NCI-H2196 (cell line): Measurements from ENCODE around the gene ACYP2.

Source experiments
- DNase-seq: peaks from one replicate; lab custom pipeline; 2025; ENCODE audit not compliant: unreplicated experiment; lab: John Stamatoyannopoulos, UW

The ACYP2 gene

GRCh38 chr2:54149638-54150441, 34.4 kb downstream of the ACYP2 start:
- no peak for DNase-seq

- no peak for DNase-seq
These were observed 42.9 kb downstream of the ACYP2 start for GRCh38 chr2:54158311-54158710.

GRCh38 chr2:54161660-54162424, 46.4 kb downstream of the ACYP2 start:
- DNase-seq, result no peak

GRCh38 chr2:54164106-54164505, 48.7 kb downstream of the ACYP2 start:
- no peak for DNase-seq

GRCh38 chr2:54166121-54166773, 50.8 kb downstream of the ACYP2 start:
- DNase-seq, result no peak

GRCh38 chr2:54176577-54176976, 61.2 kb downstream of the ACYP2 start:
- no peak for DNase-seq

GRCh38 chr2:54183281-54183680, 67.9 kb downstream of the ACYP2 start:
- DNase-seq, result no peak

GRCh38 chr2:54183972-54184371, 68.6 kb downstream of the ACYP2 start:
- no peak for DNase-seq

GRCh38 chr2:54185105-54185504, 69.7 kb downstream of the ACYP2 start:
- DNase-seq, result no peak

GRCh38 chr2:54187331-54187730, 71.9 kb downstream of the ACYP2 start:
- no peak for DNase-seq

- DNase-seq, result no peak
These were observed 74.1 kb downstream of the ACYP2 start for GRCh38 chr2:54189539-54189938.

GRCh38 chr2:54191361-54192135, 76.1 kb downstream of the ACYP2 start:
- no peak for DNase-seq

- DNase-seq, result no peak
These were observed 79.6 kb downstream of the ACYP2 start for GRCh38 chr2:54194761-54195750.

GRCh38 chr2:54196646-54197045, 81.2 kb downstream of the ACYP2 start:
- no peak for DNase-seq

GRCh38 chr2:54204476-54204875, 89.1 kb downstream of the ACYP2 start:
- DNase-seq, result no peak

GRCh38 chr2:54206596-54206995, 91.2 kb downstream of the ACYP2 start:
- no peak for DNase-seq

GRCh38 chr2:54207666-54208195, 92.3 kb downstream of the ACYP2 start:
- no peak for DNase-seq

GRCh38 chr2:54208364-54209240, 93.2 kb downstream of the ACYP2 start:
- DNase-seq, result no peak

GRCh38 chr2:54209379-54209778, 94.0 kb downstream of the ACYP2 start:
- DNase-seq, result no peak
